HL-60/S4 (cell line): ENCODE results near the gene MOB3B.

Experiments
- in situ Hi-C: fragments of 300-500 bp; cut with MboI; formaldehyde crosslinking; loops from 2 replicates; pipeline ENCODE4 v1.14.3; 2022; ENCODE audit warnings: low sequenced_read_pairs

The MOB3B gene

GRCh38 chr9:27542508-27542907 is 12.9 kb upstream of the MOB3B start:
- in situ Hi-C loops, result loop anchor here (25.0 kb wide), 1 partner anchor 205 kb away; no protein-coding TSS in a partner anchor

GRCh38 chr9:27541740-27542139 is 12.1 kb upstream of the MOB3B start:
- in situ Hi-C loops, result loop anchor here (25.0 kb wide), 1 partner anchor 204 kb away; no protein-coding TSS in a partner anchor

- in situ Hi-C loops, result loop anchor here (25.0 kb wide), 1 partner anchor 203 kb away; no protein-coding TSS in a partner anchor
Measured at GRCh38 chr9:27540502-27540901, 10.9 kb upstream of the MOB3B start.

GRCh38 chr9:27539479-27540441 is 10.1 kb upstream of the MOB3B start:
- in situ Hi-C loops, result loop anchor here (25.0 kb wide), 1 partner anchor 202 kb away; no protein-coding TSS in a partner anchor

- in situ Hi-C loops, result loop anchor here (25.0 kb wide), 1 partner anchor 201 kb away; no protein-coding TSS in a partner anchor
Measured at GRCh38 chr9:27538647-27539046, 9.0 kb upstream of the MOB3B start.

GRCh38 chr9:27537756-27538155 is 8.1 kb upstream of the MOB3B start:
- in situ Hi-C loops, result loop anchor here (25.0 kb wide), 1 partner anchor 200 kb away; no protein-coding TSS in a partner anchor

GRCh38 chr9:27537027-27537435 is 7.4 kb upstream of the MOB3B start:
- in situ Hi-C loops, result loop anchor here (25.0 kb wide), 1 partner anchor 200 kb away; no protein-coding TSS in a partner anchor

- in situ Hi-C loops, result loop anchor here (25.0 kb wide), 1 partner anchor 199 kb away; no protein-coding TSS in a partner anchor
Measured at GRCh38 chr9:27536168-27536567, 6.6 kb upstream of the MOB3B start.

GRCh38 chr9:27535701-27536118 is 6.1 kb upstream of the MOB3B start:
- in situ Hi-C loops, result loop anchor here (25.0 kb wide), 1 partner anchor 198 kb away; no protein-coding TSS in a partner anchor

- in situ Hi-C loops, result loop anchor here (25.0 kb wide), 1 partner anchor 197 kb away; no protein-coding TSS in a partner anchor
Measured at GRCh38 chr9:27534658-27535209, 5.1 kb upstream of the MOB3B start.

- in situ Hi-C loops, result loop anchor here (25.0 kb wide), 1 partner anchor 197 kb away; no protein-coding TSS in a partner anchor
Measured at GRCh38 chr9:27534131-27534530, 4.5 kb upstream of the MOB3B start.

- in situ Hi-C loops, result loop anchor here (25.0 kb wide), 1 partner anchor 196 kb away; no protein-coding TSS in a partner anchor
Measured at GRCh38 chr9:27533311-27533710, 3.7 kb upstream of the MOB3B start.

- in situ Hi-C loops, result loop anchor here (25.0 kb wide), 1 partner anchor 195 kb away; no protein-coding TSS in a partner anchor
Measured at GRCh38 chr9:27532046-27532445, 2.4 kb upstream of the MOB3B start.

- in situ Hi-C loops, result loop anchor here (25.0 kb wide), 1 partner anchor 194 kb away; no protein-coding TSS in a partner anchor
Measured at GRCh38 chr9:27530915-27531755, 1.5 kb upstream of the MOB3B start.

- in situ Hi-C loops, result loop anchor here (25.0 kb wide), 1 partner anchor 192 kb away; no protein-coding TSS in a partner anchor
Measured at GRCh38 chr9:27528886-27529315, 713 bp downstream of the MOB3B start.

GRCh38 chr9:27528076-27528885 is 1.3 kb downstream of the MOB3B start:
- in situ Hi-C loops, result loop anchor here (25.0 kb wide), 1 partner anchor 191 kb away; no protein-coding TSS in a partner anchor

GRCh38 chr9:27527702-27528075 is 1.9 kb downstream of the MOB3B start:
- in situ Hi-C loops, result loop anchor here (25.0 kb wide), 1 partner anchor 190 kb away; no protein-coding TSS in a partner anchor

- in situ Hi-C loops, result no loop called here
Measured at GRCh38 chr9:27524236-27524635, 5.4 kb downstream of the MOB3B start, which contains the start of gene IFNK. Gene IFNK, plus strand, starts transcription at chr9:27524290. Its CDS starts 47 bp downstream, at chr9:27524337.

GRCh38 chr9:27523141-27523540 is 6.5 kb downstream of the MOB3B start:
- in situ Hi-C loops, result no loop called here
